ENCODE data around the gene INPP5A.

INPP5A gene

GRCh38 chr10:132541129-132541528 lies 3.5 kb downstream of the INPP5A start:
- H3K9me3 ChIP-seq (replicated peaks; ENCODE audit: insufficient read depth, low read length) = no peaks in the 10 kb centered on the region
- H3K9me2 ChIP-seq (replicated peaks; ENCODE audit: insufficient read depth, low read length) = no peaks in the 10 kb centered on the region
- no peak overlapping the region for H3K27ac ChIP-seq (ENCODE audit: low read length)
- no peak overlapping the region for H2AFZ ChIP-seq (ENCODE audit: low read length)
- H3F3A ChIP-seq (ENCODE audit: insufficient read depth, low read length) = no peaks in the 10 kb centered on the region
- H3K36me3 ChIP-seq (replicated peaks; ENCODE audit: insufficient read depth, low read length) = no peaks in the 10 kb centered on the region
- no peak for DNase-seq
- no peaks in the 10 kb centered on the region for H3K27me3 ChIP-seq (replicated peaks; ENCODE audit: insufficient read depth, low read length)
- no peaks in the 10 kb centered on the region for H4K20me1 ChIP-seq (ENCODE audit: insufficient read depth, low read length)
- H3K4me2 ChIP-seq (ENCODE audit: low read depth, low read length) = no peak overlapping the region
- H3K4me1 ChIP-seq (ENCODE audit: low read length) = no peaks in the 10 kb centered on the region
- no peak overlapping the region for H3K9ac ChIP-seq (ENCODE audit: low read length)
- no peak overlapping the region for H3K4me3 ChIP-seq (ENCODE audit: low read length)
- TF ChIP-seq CTCF (IDR thresholded peaks at IDR 0.05; ENCODE audit: low read length) = no peak
- no peak for TF ChIP-seq EZH2phosphoT487 (IDR thresholded peaks at IDR 0.05; ENCODE audit: low read length)
- TF ChIP-seq EZH2 (optimal IDR thresholded peaks at IDR 0.05; ENCODE audit: low read depth, low read length) = no peak
- peaks cover 26% of the 10 kb centered on the region; the same call in 1 of the 2 replicates for H3K79me2 ChIP-seq (ENCODE audit: low read length)

DNA sequence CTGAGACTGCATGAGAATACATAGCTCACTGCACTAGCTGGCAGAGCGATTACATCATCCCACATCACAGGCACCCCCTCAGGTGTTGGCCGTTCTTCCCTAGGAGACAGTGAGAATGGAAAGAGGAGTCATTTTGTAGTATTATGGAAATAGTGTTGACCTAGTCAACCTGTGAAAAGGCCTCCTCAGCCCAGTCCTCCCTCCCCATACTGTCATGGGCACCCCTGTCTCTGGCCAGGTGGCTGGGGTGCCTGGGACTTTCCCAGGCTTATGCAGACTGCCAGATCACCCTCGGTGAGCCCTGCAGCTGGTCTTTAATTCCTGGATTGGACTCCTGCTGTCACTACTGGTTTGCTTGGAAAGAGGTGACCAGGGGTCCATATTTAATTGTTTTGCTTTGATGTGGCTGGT lies 4.0 kb downstream of the INPP5A start:
- Histone ChIP-seq H3K36me3 (replicated peaks; ENCODE audit: insufficient read depth, low read length) (no peaks in the 10 kb centered on the region), H3K4me1 (ENCODE audit: low read length) (no peaks in the 10 kb centered on the region), H3K4me3 (ENCODE audit: low read length) (no peak overlapping the region), H3K27ac (ENCODE audit: low read length) (no peak overlapping the region), H3K79me2 (ENCODE audit: low read length) (peaks cover 26% of the 10 kb centered on the region; the same call in 1 of the 2 replicates), H3F3A (ENCODE audit: insufficient read depth, low read length) (no peaks in the 10 kb centered on the region), H2AFZ (ENCODE audit: low read length) (no peak overlapping the region), H4K20me1 (ENCODE audit: insufficient read depth, low read length) (no peaks in the 10 kb centered on the region), H3K9me3 (replicated peaks; ENCODE audit: insufficient read depth, low read length) (no peaks in the 10 kb centered on the region), H3K9me2 (replicated peaks; ENCODE audit: insufficient read depth, low read length) (no peaks in the 10 kb centered on the region), H3K9ac (ENCODE audit: low read length) (no peak overlapping the region), H3K4me2 (ENCODE audit: low read depth, low read length) (no peak overlapping the region), H3K27me3 (replicated peaks; ENCODE audit: insufficient read depth, low read length) (no peaks in the 10 kb centered on the region)
- no peak for TF ChIP-seq EZH2phosphoT487 (IDR thresholded peaks at IDR 0.05; ENCODE audit: low read length)
- no peak for TF ChIP-seq CTCF (IDR thresholded peaks at IDR 0.05; ENCODE audit: low read length)
- TF ChIP-seq EZH2 (optimal IDR thresholded peaks at IDR 0.05; ENCODE audit: low read depth, low read length) = no peak
- no peak for DNase-seq

DNA sequence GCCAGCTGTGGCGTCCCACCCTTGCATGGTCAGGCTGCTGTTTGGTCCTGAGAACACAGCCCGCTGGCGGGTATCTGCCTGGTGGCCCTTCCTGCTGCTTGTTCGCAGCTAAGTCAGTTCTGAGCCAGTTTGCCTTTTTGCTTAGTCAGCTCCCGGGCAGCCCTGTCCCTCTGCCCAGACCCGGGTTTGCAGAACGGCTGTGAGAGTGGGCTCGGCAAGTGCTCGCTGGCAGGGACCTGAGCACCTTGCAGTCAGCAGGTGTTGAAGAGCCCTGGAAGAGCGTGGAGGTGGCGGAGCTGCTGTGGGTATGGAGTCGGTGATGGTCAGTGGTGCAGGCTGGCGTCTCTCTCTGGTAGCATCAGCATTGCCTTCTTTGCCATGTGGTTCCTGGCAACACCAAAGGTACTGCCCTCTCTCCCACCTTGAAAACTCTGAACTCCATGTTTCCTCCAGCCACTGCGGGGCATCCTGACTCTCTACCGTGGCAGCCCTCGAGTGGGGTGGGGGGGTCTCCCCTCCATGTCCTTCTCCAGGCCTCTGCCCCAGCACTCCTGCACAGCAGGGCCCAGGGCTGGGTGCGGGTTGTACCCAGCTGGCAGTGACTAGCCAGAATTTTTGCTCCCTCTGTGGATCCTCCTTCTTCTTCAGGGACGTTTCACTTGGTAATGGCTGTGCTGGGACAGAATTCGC lies 4.6 kb downstream of the INPP5A start:
- H3K27me3 ChIP-seq (replicated peaks; ENCODE audit: insufficient read depth, low read length) = no peaks in the 10 kb centered on the region
- H3K9me2 ChIP-seq (replicated peaks; ENCODE audit: insufficient read depth, low read length) = no peaks in the 10 kb centered on the region
- H3K4me3 ChIP-seq (ENCODE audit: low read length) = no peak overlapping the region
- H4K20me1 ChIP-seq (ENCODE audit: insufficient read depth, low read length) = no peaks in the 10 kb centered on the region
- H3K79me2 ChIP-seq (ENCODE audit: low read length) = peaks cover 26% of the 10 kb centered on the region; the same call in 1 of the 2 replicates
- H3K9me3 ChIP-seq (replicated peaks; ENCODE audit: insufficient read depth, low read length) = no peaks in the 10 kb centered on the region
- H3K4me2 ChIP-seq (ENCODE audit: low read depth, low read length) = no peak overlapping the region
- H3F3A ChIP-seq (ENCODE audit: insufficient read depth, low read length) = no peaks in the 10 kb centered on the region
- no peak for DNase-seq
- no peak overlapping the region for H3K9ac ChIP-seq (ENCODE audit: low read length)
- H3K27ac ChIP-seq (ENCODE audit: low read length) = no peak overlapping the region
- TF ChIP-seq CTCF (IDR thresholded peaks at IDR 0.05; ENCODE audit: low read length) (no peak), EZH2phosphoT487 (IDR thresholded peaks at IDR 0.05; ENCODE audit: low read length) (no peak), EZH2 (optimal IDR thresholded peaks at IDR 0.05; ENCODE audit: low read depth, low read length) (no peak)
- H3K4me1 ChIP-seq (ENCODE audit: low read length) = no peaks in the 10 kb centered on the region
- no peaks in the 10 kb centered on the region for H3K36me3 ChIP-seq (replicated peaks; ENCODE audit: insufficient read depth, low read length)
- H2AFZ ChIP-seq (ENCODE audit: low read length) = no peak overlapping the region
